Choroid plexus epithelial cell (primary cell): Measurements from ENCODE around the gene ASAP2.
A peak's percentile ranks its signal among the peaks of the same experiment; 100 is the strongest.

Experiments
- DNase-seq: peaks from one replicate; pipeline ENCODE4 v3.0.0-alpha.2; 2010; ENCODE audit warnings: low read depth
- H3K4me3 ChIP-seq: 2 replicates; pipeline ENCODE4 v1.5.1; 2011; ENCODE audit warnings: low read depth, mild to moderate bottlenecking, control low read depth, low read length, moderate library complexity
- CTCF ChIP-seq: conservative IDR thresholded peaks from 2 replicates; pipeline ENCODE4 v1.5.1; 2011; ENCODE audit warnings: low read depth, mild to moderate bottlenecking, control low read depth, inconsistent platforms, low read length, moderate library complexity

ASAP2 gene

DNA sequence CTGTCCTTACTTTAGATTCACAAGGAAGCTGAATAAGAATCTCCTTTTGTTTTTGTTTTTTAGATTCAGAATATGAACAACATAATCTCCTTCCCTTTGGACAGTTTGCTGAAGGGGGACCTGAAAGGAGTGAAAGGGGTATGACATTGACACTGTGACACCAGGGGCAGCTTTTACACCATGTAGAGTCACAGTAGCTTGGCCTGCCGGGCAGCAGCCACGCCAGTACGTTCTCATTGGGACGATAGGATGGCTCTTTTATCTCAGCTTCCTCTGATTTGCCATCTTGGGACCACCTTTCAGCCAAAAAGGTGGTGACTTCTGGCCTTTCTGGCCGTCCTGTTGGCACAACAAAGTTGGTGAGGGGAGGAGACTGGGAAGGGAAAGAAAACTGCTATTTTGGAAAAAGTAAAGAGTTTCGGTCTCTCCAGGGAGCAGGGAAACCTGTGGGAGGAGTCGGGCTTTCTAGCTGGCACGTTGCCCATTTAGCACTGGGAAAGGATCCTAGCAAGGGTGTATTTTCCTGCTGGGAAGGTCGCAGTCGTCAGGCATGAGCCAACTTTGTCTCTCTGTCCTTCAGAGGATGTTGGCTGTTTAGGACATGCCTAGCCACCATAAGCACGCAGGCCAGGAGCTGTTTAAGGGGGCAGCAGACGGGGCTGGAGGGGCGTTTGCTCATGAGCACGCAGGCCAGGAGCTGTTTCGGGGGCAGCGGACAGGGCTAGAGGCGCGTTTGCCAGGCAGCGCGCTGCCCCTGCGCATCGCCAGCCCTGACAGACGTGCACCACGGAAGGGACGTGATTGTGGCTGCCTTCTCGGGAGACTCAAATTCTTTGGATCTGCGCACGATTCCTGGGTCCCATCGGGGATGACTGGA lies 112.1 kb downstream of the ASAP2 start:
- TF ChIP-seq CTCF = no peak
- DNase-seq = peak; percentile 38
- H3K4me3 ChIP-seq = no peak overlapping the region

- no peak for TF ChIP-seq CTCF
- no peak for DNase-seq
- no peak overlapping the region for H3K4me3 ChIP-seq
These were observed 112.7 kb downstream of the ASAP2 start for GRCh38 chr2:9319338-9319715.

DNA sequence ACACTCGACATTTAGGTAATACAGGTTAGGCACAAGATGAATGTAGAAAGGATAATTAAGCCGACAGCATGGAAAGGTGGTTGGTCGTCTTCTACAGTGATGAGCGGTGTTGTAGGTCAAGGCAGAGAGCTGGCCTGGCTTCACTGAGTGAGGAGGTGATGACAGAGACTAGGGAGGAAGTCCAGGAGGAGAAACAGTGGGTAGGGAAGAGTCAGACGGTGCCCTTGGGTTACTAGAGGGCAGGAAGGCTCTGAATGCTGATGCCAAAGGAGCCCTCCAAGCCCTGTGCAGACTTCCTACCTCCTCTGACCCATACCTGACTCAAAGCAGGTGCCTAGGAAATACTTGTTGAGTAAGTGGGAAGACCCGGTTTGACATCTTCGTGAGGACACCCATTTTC lies 116.0 kb downstream of the ASAP2 start:
- no peak for TF ChIP-seq CTCF
- DNase-seq = no peak
- no peak overlapping the region for H3K4me3 ChIP-seq

DNA sequence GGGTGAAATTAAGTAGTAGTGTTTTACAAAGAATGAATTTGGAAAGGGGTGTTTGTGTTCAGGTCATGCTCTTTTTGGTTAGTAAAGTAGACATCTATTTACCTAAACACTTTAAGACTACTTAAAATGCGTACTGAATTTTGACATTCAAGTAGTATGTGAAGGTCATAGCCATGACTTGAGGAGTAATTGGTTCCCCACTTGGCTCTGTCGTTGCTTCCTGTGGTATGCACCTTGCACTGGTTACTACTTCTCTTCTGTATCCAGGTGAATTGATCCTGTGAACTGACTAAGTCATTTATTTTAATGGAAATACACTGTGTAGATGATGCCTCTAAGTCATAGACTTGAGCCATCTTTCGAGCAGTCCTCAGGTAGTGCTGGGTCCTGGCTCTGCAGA lies 118.8 kb downstream of the ASAP2 start:
- TF ChIP-seq CTCF = no peak
- no peak overlapping the region for H3K4me3 ChIP-seq
- no peak for DNase-seq

- peak; percentile 48 for DNase-seq
- TF ChIP-seq CTCF = no peak
- no peak overlapping the region for H3K4me3 ChIP-seq
These were observed 120.4 kb downstream of the ASAP2 start for GRCh38 chr2:9326975-9327374.

DNA sequence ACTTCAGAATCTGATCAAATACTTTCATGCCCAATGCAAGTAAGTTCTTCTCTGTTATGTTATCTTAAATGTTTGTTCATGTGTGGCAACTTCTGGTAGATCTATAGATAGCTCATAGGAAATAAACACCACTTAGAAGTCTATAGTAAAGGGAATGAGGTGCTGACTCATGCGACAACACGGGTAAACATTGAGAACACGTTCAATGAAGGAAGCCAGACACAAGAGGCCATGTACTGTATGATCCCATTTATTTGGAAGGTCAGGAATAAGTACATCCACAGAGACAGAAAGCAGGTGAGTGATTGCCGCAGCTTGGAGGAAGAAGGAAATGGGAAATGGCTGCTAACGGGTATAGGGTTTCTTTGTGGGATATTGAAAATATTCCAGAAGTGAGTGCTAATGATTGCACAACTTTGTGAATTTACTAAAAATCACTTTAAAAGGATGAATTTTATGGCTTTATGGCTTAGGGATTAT lies 121.3 kb downstream of the ASAP2 start:
- peak; percentile 50 for DNase-seq
- TF ChIP-seq CTCF = no peak

DNA sequence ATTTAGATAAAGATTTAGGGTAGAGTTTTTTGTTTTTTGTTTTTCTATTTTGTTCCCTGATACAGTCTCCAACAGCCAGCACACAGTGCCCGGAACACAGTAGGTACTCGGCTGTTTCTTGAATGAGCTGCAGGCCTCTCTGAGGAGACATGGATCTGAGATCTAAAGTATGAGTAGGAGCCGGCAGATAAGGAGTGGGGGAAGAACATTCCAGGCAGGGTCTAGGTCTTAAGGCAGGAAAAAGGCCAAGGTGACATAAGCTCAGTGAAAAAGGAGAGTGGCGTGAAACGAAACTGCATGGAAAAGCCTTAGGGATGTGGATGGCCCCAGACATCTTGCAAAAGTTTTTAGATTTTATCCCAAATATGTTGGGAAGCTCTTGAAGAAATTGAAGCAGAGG lies 122.3 kb downstream of the ASAP2 start:
- no peak for DNase-seq
- no peak overlapping the region for H3K4me3 ChIP-seq
- TF ChIP-seq CTCF = no peak

More for the DNA sequence above, 121.3 kb downstream of the ASAP2 start:
- H3K4me3 ChIP-seq = no peak overlapping the region
